Measurements from ENCODE around the gene MRPL1. TPM values are rescaled to one million over a fixed set of nuclear protein-coding genes. Genes with fewer than 3 reads are reported as not detected.

The MRPL1 gene
- total and polyA plus RNA-seq, 4 donors = 10.5 to 20.6 (median 16.1) TPM

DNA sequence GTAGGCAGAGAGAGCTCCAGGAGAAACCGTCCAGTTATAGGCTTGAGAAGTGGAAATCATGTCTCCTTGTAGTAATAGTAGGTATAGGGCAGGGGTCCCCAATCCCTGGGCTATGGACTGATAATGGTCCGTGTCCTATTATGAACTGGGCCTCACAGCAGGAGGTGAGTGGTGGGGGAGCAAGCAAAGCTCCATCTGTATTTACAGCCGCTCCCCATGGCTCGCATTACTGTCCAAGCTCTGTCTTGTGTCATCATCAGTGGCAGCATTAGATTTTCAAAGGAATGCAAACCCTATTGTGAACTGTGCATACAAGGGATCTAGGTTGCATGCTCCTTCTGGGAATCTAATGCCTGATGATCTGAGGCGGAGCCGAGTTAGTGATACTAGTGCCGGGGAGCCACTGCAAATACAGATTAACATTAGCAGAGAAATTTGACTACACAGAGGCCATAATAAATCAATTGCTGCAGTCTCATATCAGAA is 67.6 kb downstream of the MRPL1 start:
- H3K4me1 ChIP-seq (ENCODE audit: control insufficient read depth in 4 of 4, insufficient read depth in 4 of 4, low read length in 3 of 4) = peaks cover 0 to 6% (median 0%) of the 10 kb centered on the region in 4 donors
- DNase-seq (ENCODE audit: low spot score) = no peak
- TF ChIP-seq FOXA2 (IDR thresholded peaks at IDR 0.05) = no peak
- H3K9ac ChIP-seq (ENCODE audit: low read depth in 1 of 2, low read length in 2 of 2) = no peak overlapping the region
- no peak overlapping the region for H3K27ac ChIP-seq (ENCODE audit: low read depth in 1 of 2, low read length in 2 of 2)
- no peaks in the 10 kb centered on the region for H3K9me3 ChIP-seq (ENCODE audit: control insufficient read depth in 4 of 4, low read length in 3 of 4)
- H3K36me3 ChIP-seq (ENCODE audit: control insufficient read depth in 4 of 4, insufficient read depth in 3 of 4, low read depth in 1 of 4, low read length in 3 of 4) = no peaks in the 10 kb centered on the region
- no peaks in the 10 kb centered on the region for H3K27me3 ChIP-seq (ENCODE audit: control insufficient read depth in 4 of 4, insufficient read depth in 4 of 4, low read length in 3 of 4)
- H3K4me3 ChIP-seq (ENCODE audit: low read depth in 1 of 3, low read length in 3 of 3) = no peak overlapping the region
- 98% methylated on average over 7 of the region's 7 CpGs for WGBS

DNA sequence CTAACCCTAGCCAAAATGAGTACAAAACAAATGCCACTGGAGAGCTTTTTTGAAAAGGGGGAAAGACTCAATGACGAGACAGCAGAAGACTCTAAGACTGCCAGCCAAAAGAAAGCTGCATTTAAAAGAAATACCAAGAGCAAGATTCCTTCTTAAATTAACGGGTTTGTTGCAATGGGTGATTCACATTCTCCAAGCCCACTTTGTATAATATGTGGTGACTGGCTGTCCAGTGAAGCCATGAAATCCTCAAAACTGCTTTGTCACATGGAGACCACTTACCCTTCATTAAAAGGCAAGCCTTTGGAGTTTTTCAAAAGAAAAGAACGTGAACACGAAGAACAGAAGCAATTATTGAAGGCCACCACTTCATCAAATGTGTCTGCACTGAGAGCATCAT is 68.2 kb downstream of the MRPL1 start:
- TF ChIP-seq HNF4G (IDR thresholded peaks at IDR 0.05) = no peak
- TF ChIP-seq, protein P1, sequence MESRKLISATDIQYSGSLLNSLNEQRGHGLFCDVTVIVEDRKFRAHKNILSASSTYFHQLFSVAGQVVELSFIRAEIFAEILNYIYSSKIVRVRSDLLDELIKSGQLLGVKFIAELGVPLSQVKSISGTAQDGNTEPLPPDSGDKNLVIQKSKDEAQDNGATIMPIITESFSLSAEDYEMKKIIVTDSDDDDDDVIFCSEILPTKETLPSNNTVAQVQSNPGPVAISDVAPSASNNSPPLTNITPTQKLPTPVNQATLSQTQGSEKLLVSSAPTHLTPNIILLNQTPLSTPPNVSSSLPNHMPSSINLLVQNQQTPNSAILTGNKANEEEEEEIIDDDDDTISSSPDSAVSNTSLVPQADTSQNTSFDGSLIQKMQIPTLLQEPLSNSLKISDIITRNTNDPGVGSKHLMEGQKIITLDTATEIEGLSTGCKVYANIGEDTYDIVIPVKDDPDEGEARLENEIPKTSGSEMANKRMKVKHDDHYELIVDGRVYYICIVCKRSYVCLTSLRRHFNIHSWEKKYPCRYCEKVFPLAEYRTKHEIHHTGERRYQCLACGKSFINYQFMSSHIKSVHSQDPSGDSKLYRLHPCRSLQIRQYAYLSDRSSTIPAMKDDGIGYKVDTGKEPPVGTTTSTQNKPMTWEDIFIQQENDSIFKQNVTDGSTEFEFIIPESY (IDR thresholded peaks at IDR 0.05) = no peak
- TF ChIP-seq, protein P2, sequence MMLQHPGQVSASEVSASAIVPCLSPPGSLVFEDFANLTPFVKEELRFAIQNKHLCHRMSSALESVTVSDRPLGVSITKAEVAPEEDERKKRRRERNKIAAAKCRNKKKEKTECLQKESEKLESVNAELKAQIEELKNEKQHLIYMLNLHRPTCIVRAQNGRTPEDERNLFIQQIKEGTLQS (IDR thresholded peaks at IDR 0.05) = no peak
- TF ChIP-seq EGR1 (IDR thresholded peaks at IDR 0.05; ENCODE audit: low read depth in 2 of 2) = no peak
- no peak for TF ChIP-seq RAD21 (IDR thresholded peaks at IDR 0.05)
- no peak for TF ChIP-seq YY1 (IDR thresholded peaks at IDR 0.05)
- no peak for TF ChIP-seq GABPA (IDR thresholded peaks at IDR 0.05 in 1 of 2, conservative IDR thresholded peaks at IDR 0.05 in 1 of 2)
- TF ChIP-seq, protein P3, sequence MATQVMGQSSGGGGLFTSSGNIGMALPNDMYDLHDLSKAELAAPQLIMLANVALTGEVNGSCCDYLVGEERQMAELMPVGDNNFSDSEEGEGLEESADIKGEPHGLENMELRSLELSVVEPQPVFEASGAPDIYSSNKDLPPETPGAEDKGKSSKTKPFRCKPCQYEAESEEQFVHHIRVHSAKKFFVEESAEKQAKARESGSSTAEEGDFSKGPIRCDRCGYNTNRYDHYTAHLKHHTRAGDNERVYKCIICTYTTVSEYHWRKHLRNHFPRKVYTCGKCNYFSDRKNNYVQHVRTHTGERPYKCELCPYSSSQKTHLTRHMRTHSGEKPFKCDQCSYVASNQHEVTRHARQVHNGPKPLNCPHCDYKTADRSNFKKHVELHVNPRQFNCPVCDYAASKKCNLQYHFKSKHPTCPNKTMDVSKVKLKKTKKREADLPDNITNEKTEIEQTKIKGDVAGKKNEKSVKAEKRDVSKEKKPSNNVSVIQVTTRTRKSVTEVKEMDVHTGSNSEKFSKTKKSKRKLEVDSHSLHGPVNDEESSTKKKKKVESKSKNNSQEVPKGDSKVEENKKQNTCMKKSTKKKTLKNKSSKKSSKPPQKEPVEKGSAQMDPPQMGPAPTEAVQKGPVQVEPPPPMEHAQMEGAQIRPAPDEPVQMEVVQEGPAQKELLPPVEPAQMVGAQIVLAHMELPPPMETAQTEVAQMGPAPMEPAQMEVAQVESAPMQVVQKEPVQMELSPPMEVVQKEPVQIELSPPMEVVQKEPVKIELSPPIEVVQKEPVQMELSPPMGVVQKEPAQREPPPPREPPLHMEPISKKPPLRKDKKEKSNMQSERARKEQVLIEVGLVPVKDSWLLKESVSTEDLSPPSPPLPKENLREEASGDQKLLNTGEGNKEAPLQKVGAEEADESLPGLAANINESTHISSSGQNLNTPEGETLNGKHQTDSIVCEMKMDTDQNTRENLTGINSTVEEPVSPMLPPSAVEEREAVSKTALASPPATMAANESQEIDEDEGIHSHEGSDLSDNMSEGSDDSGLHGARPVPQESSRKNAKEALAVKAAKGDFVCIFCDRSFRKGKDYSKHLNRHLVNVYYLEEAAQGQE (IDR thresholded peaks at IDR 0.05) = no peak
- TF ChIP-seq, protein P4, sequence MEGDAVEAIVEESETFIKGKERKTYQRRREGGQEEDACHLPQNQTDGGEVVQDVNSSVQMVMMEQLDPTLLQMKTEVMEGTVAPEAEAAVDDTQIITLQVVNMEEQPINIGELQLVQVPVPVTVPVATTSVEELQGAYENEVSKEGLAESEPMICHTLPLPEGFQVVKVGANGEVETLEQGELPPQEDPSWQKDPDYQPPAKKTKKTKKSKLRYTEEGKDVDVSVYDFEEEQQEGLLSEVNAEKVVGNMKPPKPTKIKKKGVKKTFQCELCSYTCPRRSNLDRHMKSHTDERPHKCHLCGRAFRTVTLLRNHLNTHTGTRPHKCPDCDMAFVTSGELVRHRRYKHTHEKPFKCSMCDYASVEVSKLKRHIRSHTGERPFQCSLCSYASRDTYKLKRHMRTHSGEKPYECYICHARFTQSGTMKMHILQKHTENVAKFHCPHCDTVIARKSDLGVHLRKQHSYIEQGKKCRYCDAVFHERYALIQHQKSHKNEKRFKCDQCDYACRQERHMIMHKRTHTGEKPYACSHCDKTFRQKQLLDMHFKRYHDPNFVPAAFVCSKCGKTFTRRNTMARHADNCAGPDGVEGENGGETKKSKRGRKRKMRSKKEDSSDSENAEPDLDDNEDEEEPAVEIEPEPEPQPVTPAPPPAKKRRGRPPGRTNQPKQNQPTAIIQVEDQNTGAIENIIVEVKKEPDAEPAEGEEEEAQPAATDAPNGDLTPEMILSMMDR (IDR thresholded peaks at IDR 0.05; ENCODE audit: low read depth, low read length, missing input control) = no peak
- no peak for TF ChIP-seq FOXA2 (IDR thresholded peaks at IDR 0.05)
- TF ChIP-seq HNF4A (conservative IDR thresholded peaks at IDR 0.05) = no peak
- TF ChIP-seq TAF1 (conservative IDR thresholded peaks at IDR 0.05) = no peak
- no peak for TF ChIP-seq RXRA (IDR thresholded peaks at IDR 0.05)
- TF ChIP-seq FOXA1 (IDR thresholded peaks at IDR 0.05) = no peak
- H3K4me3 ChIP-seq (ENCODE audit: low read depth in 1 of 3, low read length in 3 of 3) = no peak overlapping the region
- no peaks in the 10 kb centered on the region for H3K9me3 ChIP-seq (ENCODE audit: control insufficient read depth in 4 of 4, low read length in 3 of 4)
- peaks cover 0 to 6% (median 0%) of the 10 kb centered on the region in 4 donors for H3K4me1 ChIP-seq (ENCODE audit: control insufficient read depth in 4 of 4, insufficient read depth in 4 of 4, low read length in 3 of 4)
- no peak for DNase-seq (ENCODE audit: low spot score)
- H3K9ac ChIP-seq (ENCODE audit: low read depth in 1 of 2, low read length in 2 of 2) = no peak overlapping the region
- H3K27ac ChIP-seq (ENCODE audit: low read depth in 1 of 2, low read length in 2 of 2) = no peak overlapping the region
- no peaks in the 10 kb centered on the region for H3K36me3 ChIP-seq (ENCODE audit: control insufficient read depth in 4 of 4, insufficient read depth in 3 of 4, low read depth in 1 of 4, low read length in 3 of 4)
- WGBS = 96% methylated on average over 4 of the region's 4 CpGs
- no peaks in the 10 kb centered on the region for H3K27me3 ChIP-seq (ENCODE audit: control insufficient read depth in 4 of 4, insufficient read depth in 4 of 4, low read length in 3 of 4)
